ENCODE data around the gene VCAM1.
"Not testable (repeated sequence)": the region's sequence is repeated elsewhere in the genome, so short reads cannot be mapped to it uniquely, and the experiment has no call there.

VCAM1 gene

DNA sequence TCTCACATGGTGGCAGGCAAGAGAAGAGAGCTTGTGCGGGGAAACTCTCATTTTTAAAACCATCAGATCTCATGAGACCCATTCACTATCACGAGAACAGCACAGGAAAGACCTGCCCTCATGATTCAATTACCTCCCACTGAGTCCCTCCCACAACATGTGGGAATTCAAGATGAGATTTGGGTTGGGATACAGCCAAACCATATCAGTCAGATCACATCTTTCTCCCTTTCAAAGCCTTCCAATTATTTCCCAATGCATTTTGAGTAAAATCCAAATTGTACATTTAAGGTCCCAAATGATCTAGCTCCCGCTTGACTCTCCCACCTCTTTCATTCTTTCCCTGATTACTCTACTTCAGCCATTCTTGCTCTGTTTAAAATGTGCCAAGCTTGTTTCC, 62.2 kb downstream of the VCAM1 start:
- not testable (repeated sequence) for DNase-seq

DNA sequence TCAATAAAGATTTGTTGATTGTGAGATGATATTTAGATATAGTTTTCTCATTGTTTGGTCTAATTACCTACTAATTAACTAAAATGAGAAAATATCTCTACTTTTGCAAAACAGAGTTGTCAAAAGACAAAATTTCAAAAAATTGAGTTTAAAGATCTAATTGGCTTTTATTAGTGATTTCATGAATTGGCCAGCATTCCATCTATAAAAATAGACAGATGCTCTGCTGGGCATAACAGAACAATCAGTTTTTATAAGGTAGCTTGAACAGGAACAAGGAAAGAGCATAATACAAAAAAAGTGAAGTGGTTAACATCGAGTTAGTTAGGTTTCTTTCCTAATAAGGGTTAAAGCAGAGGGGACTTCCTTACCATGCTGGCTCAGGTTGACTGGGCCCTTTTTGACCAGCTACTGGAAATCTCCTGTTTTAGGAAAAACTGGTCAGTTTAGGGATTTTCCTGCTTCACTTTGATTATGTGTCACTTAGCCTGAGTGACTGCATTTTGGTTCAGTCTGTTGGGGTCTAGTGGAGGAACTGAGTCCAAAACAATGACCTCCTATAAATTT, 63.0 kb downstream of the VCAM1 start:
- DNase-seq = no peak

DNA sequence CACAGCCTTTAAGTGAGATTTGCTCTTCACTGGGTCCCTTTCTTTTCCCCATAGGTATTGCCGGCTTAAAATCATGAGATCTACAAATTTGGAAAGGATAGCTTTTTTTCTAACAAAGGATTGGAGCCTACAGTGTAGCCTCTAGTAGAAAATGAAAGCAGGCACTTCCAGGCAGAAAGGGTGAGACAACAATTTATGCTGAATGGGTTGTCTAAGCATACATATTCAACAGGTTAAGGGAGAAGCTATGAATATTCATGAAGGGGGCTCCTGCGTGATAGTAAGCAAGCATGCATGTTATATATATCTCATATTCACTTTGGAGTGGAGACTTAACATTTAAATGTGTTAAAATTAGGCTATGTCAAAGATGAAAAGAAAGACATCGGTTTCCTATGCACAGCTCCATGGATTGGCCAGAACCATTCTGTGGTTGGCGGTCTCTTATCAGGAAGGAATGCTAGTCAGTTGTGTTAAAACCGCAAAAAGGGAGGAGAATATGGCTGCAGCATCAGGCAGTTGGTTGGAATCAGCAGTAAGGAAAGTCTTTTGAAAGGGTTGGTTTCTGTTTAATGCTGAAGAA, 66.0 kb downstream of the VCAM1 start:
- DNase-seq = no peak

DNA sequence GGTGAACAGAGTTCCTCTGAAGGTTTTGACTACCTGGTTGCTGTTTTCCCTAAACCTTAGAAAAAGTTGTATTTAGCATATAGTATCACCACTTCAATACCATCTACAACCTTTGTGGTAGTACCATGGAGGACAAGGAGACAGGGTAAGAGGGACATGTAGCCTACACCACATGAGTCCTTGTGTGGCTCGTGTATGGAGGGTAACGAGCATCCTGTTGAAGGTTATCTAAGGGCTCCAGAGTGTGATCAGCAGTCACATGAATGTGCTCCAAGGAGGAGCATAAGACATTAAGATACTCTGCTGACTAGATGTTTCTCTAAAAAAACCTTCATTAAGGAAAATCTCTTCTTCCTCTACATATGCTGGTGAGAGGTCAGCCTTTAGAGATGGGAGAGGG, 67.3 kb downstream of the VCAM1 start:
- DNase-seq = no peak
